ENCODE data around the gene PDZD7.

Gene PDZD7

GRCh38 chr10:101000127-101000914 lies 30.6 kb downstream of the PDZD7 start:
- DNase-seq, result peak in 1 of 2 experiments; percentile 41

- DNase-seq, result no peak
Observed at GRCh38 chr10:100999742-101000126, 31.2 kb downstream of the PDZD7 start, which contains the start of gene LZTS2. TSS of gene LZTS2 (plus strand) at chr10:100999808. CDS start at chr10:101002539, 2,731 bp downstream.

GRCh38 chr10:100998991-100999741 lies 31.8 kb downstream of the PDZD7 start:
- DNase-seq, result peak in 1 of 2 experiments; percentile 73

GRCh38 chr10:100998183-100998990 lies 32.5 kb downstream of the PDZD7 start:
- peak; percentile 69 to 87 for DNase-seq

GRCh38 chr10:100997360-100998182 lies 33.4 kb downstream of the PDZD7 start:
- peak in 1 of 2 experiments; percentile 79 for DNase-seq

- peak in 1 of 2 experiments; percentile 68 for DNase-seq
Observed at GRCh38 chr10:100996678-100997359, 34.1 kb downstream of the PDZD7 start.

GRCh38 chr10:100995181-100995580 lies 35.7 kb downstream of the PDZD7 start:
- DNase-seq, result no peak

GRCh38 chr10:100993986-100994708 lies 36.8 kb downstream of the PDZD7 start:
- peak in 1 of 2 experiments; percentile 7 for DNase-seq

GRCh38 chr10:100989088-100989487 lies 41.8 kb downstream of the PDZD7 start:
- DNase-seq, result no peak

GRCh38 chr10:100988166-100988565 lies 42.8 kb downstream of the PDZD7 start:
- DNase-seq, result no peak

- no peak for DNase-seq
Observed at GRCh38 chr10:100987685-100988049, 43.3 kb downstream of the PDZD7 start.

- DNase-seq, result peak; percentile 49 to 84
Observed at GRCh38 chr10:100986952-100987684, 43.8 kb downstream of the PDZD7 start, which contains the start of the genes MRPL43 and TWNK. TSS of gene MRPL43 (minus strand) at chr10:100987497. CDS start at chr10:100987443, 54 bp downstream. TSS of gene TWNK (plus strand) at chr10:100987543. CDS start at chr10:100988211, 668 bp downstream.

GRCh38 chr10:100986623-100986951 lies 44.3 kb downstream of the PDZD7 start:
- DNase-seq, result no peak

- DNase-seq, result no peak
Observed at GRCh38 chr10:100985336-100985735, 45.6 kb downstream of the PDZD7 start.

- DNase-seq, result no peak
Observed at GRCh38 chr10:100984672-100985177, 46.2 kb downstream of the PDZD7 start.

GRCh38 chr10:100983868-100984671 lies 46.9 kb downstream of the PDZD7 start:
- DNase-seq, result no peak

GRCh38 chr10:100982916-100983830 lies 47.8 kb downstream of the PDZD7 start:
- DNase-seq, result no peak

Data from NCI-H526 (cell line).